ENCODE data around the gene FCMR.

GRCh38 chr1:206863266-206863665, 58.5 kb downstream of the FCMR start:
- no peak for TF ChIP-seq CTCF (IDR thresholded peaks at IDR 0.05)
- TF ChIP-seq POLR2A (IDR thresholded peaks at IDR 0.05): no peak

Data from ovary (tissue), 3 donors.